Stomach (tissue), 9 donors: Measurements from ENCODE around the gene TSSK2. TPM values are rescaled to one million over a fixed set of nuclear protein-coding genes. Genes with fewer than 3 reads are reported as not detected.
A peak's percentile ranks its signal among the peaks of the same experiment; 100 is the strongest.

Experiments
- DNase-seq, 2 donors: peaks; one replicate each; pipeline versions ENCODE4 v3.0.0 to v3.0.0-alpha.2; 2013 to 2019
- H3K27ac ChIP-seq, 5 donors: fragments of 200-600 bp in 4 of 5; sonication (generic) in 4 of 5; one replicate each; pipeline ENCODE4 v1.5.1; 2013 to 2019; ENCODE audit warnings: mild to moderate bottlenecking in 1 of 5, moderate library complexity in 1 of 5
- H3K27me3 ChIP-seq, 3 donors: fragments of 200-600 bp; sonication (generic); one replicate each; pipeline ENCODE4 v1.5.1; 2017 to 2019; ENCODE audit warnings: mixed run types in 1 of 3
- H3K36me3 ChIP-seq, 4 donors: fragments of 200-600 bp; sonication (generic); 1 replicate in 3 of 4; 2 replicates in 1 of 4; pipeline ENCODE4 v1.5.1; 2016 to 2019
- H3K4me1 ChIP-seq, 4 donors: fragments of 200-600 bp; sonication (generic); one replicate each; pipeline ENCODE4 v1.5.1; 2016 to 2019
- H3K4me3 ChIP-seq, 4 donors: fragments of 200-600 bp; sonication (generic) in 3 of 4; one replicate each; pipeline ENCODE4 v1.5.1; 2016 to 2019; ENCODE audit warnings: mild to moderate bottlenecking in 1 of 4
- H3K9me3 ChIP-seq, 4 donors: fragments of 200-600 bp; sonication (generic); one replicate each; pipeline ENCODE4 v1.5.1; 2016 to 2019
- EP300 ChIP-seq: sonication (generic); formaldehyde crosslinking; IDR thresholded peaks from one replicate; pipeline ENCODE4 v1.6.1; 2017; ENCODE audit warnings: antibody characterized with exemption
- POLR2A ChIP-seq, 4 donors: fragments of 450-650 bp; IDR thresholded peaks; one replicate each; pipeline ENCODE4 v1.6.1; 2016; ENCODE audit warnings: antibody characterized with exemption in 4 of 4, control low read depth in 2 of 4, mild to moderate bottlenecking in 1 of 4, moderate library complexity in 1 of 4
- POLR2AphosphoS5 ChIP-seq, 3 donors: sonication (generic); formaldehyde crosslinking; IDR thresholded peaks; one replicate each; pipeline ENCODE4 v1.6.1; 2016; ENCODE audit warnings: antibody characterized with exemption in 3 of 3
- WGBS, 5 donors: extraction: QIAGEN DNeasy Blood & Tissue Kit in 3 of 5; methylation state at CpG; one replicate each; pipeline versions ENCODE4 v1.1.5 to v1.1.7; 2013 to 2018; 5-methylcytosine and 5-hydroxymethylcytosine counted together
- intact Hi-C: fragments of 100-400 bp; cut with DNase I; formaldehyde crosslinking; loops from one replicate; pipeline ENCODE4 v1.15.1; 2023; ENCODE audit warnings: low total_unique reads
- polyA plus RNA-seq, 3 donors: library from polyadenylated mRNA; stranded (reverse); fragments of 200-250 nt; gene quantifications; one replicate each; pipeline ENCODE4 v1.2.3, GENCODE V29; 2013
- total RNA-seq, 5 donors: library from RNA; depleted of rRNA; stranded (reverse); fragments of >200 nt; gene quantifications; one replicate each; pipeline versions ENCODE4 v1.1.0 to v1.2.3, GENCODE V29; 2014 to 2016
- TF ChIP-seq, protein P1 (sequence below), 7 experiments: fragments of 450-650 bp in 4 of 7; fragments of 200-600 bp in 3 of 7; sonication (generic) in 3 of 7; IDR thresholded peaks; one replicate each; pipeline ENCODE4 v1.5.1; 2016 to 2019; ENCODE audit warnings: antibody characterized with exemption in 7 of 7, control low read depth in 2 of 7, mild to moderate bottlenecking in 1 of 7
- donor health status: healthy with polysubstance abuse.
- donor health status: Bipolar disorder and iron deficiency.
- donor health status: healthy.

TSSK2 gene
- total and polyA plus RNA-seq, 8 donors = 0.08 TPM; not detected in 7

DNA sequence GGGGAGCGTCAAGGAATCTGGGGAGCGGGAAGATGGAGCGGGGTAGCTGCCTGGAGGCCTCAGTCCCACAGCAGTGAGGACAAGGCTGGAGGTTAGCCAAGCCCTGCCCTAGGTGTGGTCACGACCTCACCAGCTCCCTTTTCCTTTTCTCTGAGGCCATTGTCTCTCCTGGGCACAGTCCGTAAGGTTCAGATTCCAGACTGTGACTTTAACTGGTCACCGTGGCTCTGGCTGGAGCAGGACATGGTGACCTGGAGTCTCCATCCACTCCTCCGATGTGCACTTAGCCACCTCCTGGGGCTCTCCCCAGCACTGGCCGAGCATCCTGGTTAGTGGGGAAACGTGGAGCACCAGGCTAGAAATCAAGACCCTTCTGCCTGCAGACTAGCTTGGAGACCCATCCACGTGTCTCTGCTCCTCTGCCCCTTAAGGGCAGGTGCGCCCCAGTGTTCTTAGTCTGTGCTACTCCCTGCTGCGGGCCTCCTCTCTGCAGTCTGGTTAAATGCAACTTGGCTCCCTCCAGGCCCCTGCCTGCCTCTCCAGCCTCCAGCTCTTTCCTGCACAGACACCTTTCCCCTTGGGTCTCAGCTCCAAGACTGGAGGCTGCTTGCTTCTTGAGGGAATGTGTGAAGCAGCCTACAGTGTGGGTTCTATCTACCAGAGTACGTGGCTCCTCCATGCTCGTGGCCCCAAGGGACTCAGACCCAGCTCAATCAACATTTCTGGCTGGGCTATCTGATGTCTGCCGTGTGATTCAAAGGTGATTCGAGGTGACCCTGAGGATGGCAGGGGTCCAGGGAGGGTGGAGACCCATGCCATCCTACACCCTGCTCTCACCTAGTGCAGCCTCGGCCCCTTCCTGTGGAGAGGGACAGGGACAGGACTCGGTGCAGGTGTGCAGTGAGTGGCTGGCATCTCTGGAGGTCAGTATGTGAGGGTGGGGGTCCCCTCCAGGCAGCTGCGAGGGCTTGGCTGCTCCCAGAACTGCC, 42.2 kb downstream of the TSSK2 start:
- no peaks in the 10 kb centered on the region for H3K9me3 ChIP-seq
- H3K36me3 ChIP-seq = peaks cover 0 to 4% (median 2%) of the 10 kb centered on the region in 4 donors
- intact Hi-C loops = no loop called here
- TF ChIP-seq POLR2AphosphoS5 (IDR thresholded peaks at IDR 0.05) (no peak), EP300 (no peak), POLR2A (IDR thresholded peaks at IDR 0.05) (no peak)
- TF ChIP-seq, protein P1, sequence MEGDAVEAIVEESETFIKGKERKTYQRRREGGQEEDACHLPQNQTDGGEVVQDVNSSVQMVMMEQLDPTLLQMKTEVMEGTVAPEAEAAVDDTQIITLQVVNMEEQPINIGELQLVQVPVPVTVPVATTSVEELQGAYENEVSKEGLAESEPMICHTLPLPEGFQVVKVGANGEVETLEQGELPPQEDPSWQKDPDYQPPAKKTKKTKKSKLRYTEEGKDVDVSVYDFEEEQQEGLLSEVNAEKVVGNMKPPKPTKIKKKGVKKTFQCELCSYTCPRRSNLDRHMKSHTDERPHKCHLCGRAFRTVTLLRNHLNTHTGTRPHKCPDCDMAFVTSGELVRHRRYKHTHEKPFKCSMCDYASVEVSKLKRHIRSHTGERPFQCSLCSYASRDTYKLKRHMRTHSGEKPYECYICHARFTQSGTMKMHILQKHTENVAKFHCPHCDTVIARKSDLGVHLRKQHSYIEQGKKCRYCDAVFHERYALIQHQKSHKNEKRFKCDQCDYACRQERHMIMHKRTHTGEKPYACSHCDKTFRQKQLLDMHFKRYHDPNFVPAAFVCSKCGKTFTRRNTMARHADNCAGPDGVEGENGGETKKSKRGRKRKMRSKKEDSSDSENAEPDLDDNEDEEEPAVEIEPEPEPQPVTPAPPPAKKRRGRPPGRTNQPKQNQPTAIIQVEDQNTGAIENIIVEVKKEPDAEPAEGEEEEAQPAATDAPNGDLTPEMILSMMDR (IDR thresholded peaks at IDR 0.05) = no peak
- 55 to 72% (median 61%) methylated on average over 13 to 19 of the region's 19 CpGs for WGBS, 5 donors
- peaks cover 68 to 84% (median 83%) of the 10 kb centered on the region in 4 donors for H3K4me1 ChIP-seq
- no peak for DNase-seq
- H3K27me3 ChIP-seq = peaks cover 9 to 23% (median 21%) of the 10 kb centered on the region in 3 donors
- peak overlapping the region in 2 of 4 donors; percentile 80 to 96 for H3K4me3 ChIP-seq
- peak overlapping the region in 2 of 5 donors; percentile 37 to 94 for H3K27ac ChIP-seq

DNA sequence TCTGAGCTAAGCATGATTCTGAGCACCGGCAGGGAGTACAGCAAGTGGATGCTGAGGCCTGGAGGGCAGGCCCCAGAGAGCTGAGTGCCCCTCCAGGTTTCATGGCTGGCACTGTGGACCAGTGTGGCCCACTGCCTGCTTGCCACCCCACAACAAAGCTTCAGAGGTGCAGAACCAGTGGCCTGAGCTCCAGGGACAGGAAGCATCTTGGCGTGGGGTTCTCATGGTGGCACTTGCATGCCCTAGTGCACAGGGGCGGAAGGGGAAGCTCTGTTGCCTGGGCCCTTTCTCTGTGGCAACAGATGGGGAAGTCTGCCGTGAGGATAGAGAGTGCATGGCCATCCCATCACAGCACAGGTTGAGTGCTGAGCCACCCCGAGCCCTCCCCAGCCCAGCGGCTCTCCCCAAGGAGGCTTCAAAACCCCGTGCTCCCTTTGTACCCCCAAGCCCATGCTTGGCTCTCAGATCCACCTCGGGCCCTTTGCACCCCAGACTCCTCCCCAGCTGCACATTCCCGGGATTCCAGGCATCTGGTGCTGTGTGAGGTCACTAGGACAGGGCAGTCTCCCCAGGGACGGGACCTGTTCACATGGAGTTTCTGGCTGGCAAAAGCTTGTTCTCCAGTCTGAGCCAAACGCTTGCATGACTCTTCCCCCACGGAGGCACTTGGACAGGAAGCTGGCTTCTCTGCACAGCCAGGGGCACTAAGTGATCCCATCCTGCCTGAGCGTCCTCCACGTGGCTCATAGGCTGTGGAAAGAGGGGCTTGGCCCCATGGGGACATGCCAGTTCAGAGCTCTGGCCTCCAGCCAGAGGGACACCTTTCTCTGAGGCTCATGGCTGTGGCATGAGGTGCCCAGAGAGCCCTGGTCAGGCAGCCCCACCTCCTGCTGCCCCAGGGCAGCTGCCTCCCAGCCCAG, 43.3 kb downstream of the TSSK2 start:
- no peak for TF ChIP-seq EP300
- no peak for TF ChIP-seq POLR2AphosphoS5 (IDR thresholded peaks at IDR 0.05)
- no peak for TF ChIP-seq POLR2A (IDR thresholded peaks at IDR 0.05)
- TF ChIP-seq, protein P1 (IDR thresholded peaks at IDR 0.05) = no peak
- no peak for DNase-seq
- WGBS, 5 donors = 36 to 42% (median 41%) methylated on average over 10 to 14 of the region's 14 CpGs
- Histone ChIP-seq H3K4me1 (peaks cover 71 to 86% (median 85%) of the 10 kb centered on the region in 4 donors), H3K4me3 (no peak overlapping the region), H3K27ac (peak overlapping the region in 4 of 5 donors; percentile 32 to 49 (median 36)), H3K9me3 (no peaks in the 10 kb centered on the region), H3K27me3 (peaks cover 0 to 12% (median 11%) of the 10 kb centered on the region in 3 donors), H3K36me3 (peaks cover 0 to 4% (median 2%) of the 10 kb centered on the region in 4 donors)
- intact Hi-C loops = no loop called here

DNA sequence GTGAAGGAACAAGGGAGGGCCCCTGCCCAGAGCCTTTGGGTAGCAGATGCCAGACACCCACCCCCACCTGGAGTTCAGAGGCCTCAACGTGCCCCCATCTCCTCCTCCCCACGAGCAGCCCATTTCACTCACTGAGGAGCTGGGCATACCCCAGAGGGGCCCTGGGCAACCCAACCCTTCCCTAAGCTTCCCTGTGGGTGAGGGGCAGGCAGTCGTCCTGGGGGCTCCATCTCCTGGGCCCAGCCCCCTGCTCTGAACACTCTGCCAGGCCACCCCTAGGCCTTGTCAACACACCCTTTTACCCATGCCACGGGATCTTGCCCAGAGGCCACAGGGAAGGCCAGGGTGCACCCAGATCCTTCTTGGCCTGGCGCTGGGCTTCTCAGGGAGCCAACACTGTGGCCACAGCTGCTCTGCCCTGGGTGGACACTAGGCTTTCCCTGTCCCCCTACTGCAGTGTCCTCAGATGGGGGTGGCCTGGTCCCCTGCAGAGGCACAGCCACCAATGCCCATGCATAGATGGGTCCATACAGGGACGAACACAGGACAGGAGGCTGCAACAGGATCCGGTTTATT, 44.0 kb downstream of the TSSK2 start:
- intact Hi-C loops = no loop called here
- WGBS, 5 donors = 55 to 89% (median 67%) methylated on average over 3 to 7 of the region's 7 CpGs

More for the DNA sequence above, 44.0 kb downstream of the TSSK2 start:
- no peak for DNase-seq
- peak overlapping the region in 4 of 5 donors; percentile 32 to 49 (median 36) for H3K27ac ChIP-seq
- peaks cover 0 to 5% (median 3%) of the 10 kb centered on the region in 3 donors for H3K27me3 ChIP-seq
- H3K9me3 ChIP-seq = no peaks in the 10 kb centered on the region
- peaks cover 0 to 4% (median 2%) of the 10 kb centered on the region in 4 donors for H3K36me3 ChIP-seq
- TF ChIP-seq, protein P1 (IDR thresholded peaks at IDR 0.05) = no peak
- TF ChIP-seq POLR2A (IDR thresholded peaks at IDR 0.05) (no peak), EP300 (no peak), POLR2AphosphoS5 (IDR thresholded peaks at IDR 0.05) (no peak)
- H3K4me1 ChIP-seq = peaks cover 67 to 84% (median 82%) of the 10 kb centered on the region in 4 donors
- H3K4me3 ChIP-seq = no peak overlapping the region
